ENCODE data around the gene CPNE7.
A peak's percentile ranks its signal among the peaks of the same experiment; 100 is the strongest.
"Not testable (repeated sequence)": the region's sequence is repeated elsewhere in the genome, so short reads cannot be mapped to it uniquely, and the experiment has no call there.

CPNE7 gene

GRCh38 chr16:89584768-89585549 lies 9.4 kb downstream of the CPNE7 start:
- no peak for DNase-seq

GRCh38 chr16:89586218-89586617 lies 10.7 kb downstream of the CPNE7 start:
- no peak for DNase-seq

DNA sequence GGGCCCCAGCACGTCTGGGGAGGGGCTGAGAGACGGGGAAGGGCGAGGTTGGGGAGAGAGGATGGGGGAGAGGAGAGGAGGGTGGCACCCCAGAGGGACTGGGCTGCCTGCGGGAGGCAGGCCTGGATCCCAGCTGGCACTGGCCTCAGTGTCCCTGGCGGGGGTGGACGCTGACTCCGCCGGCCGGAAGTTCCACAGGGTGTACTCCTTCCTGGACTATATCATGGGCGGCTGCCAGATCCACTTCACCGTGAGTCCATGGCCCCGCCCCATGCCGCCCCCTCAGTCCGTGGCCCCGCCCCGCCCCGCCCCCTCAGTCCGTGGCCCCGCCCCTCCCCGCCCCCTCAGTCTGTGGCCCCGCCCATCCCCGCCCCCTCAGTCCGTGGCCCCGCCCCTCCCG lies 11.3 kb downstream of the CPNE7 start:
- no peak for DNase-seq

DNA sequence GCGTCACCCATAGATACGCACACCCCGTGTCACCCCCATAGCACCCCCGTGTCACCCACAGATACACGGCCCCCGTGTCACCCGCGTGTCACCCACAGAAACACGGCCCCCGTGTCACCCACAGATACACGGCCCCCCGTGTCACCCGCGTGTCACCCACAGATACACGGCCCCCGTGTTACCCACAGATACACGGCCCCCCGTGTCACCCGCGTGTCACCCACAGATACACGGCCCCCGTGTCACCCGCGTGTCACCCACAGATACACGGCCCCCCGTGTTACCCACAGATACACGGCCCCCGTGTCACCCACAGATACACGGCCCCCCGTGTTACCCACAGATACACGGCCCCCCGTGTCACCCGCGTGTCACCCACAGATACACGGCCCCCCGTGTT lies 12.1 kb downstream of the CPNE7 start:
- DNase-seq: not testable (repeated sequence)

- no peak for DNase-seq
These were observed 13.0 kb downstream of the CPNE7 start for GRCh38 chr16:89588413-89589109.

- no peak for DNase-seq
These were observed 13.8 kb downstream of the CPNE7 start for GRCh38 chr16:89589241-89589926.

DNA sequence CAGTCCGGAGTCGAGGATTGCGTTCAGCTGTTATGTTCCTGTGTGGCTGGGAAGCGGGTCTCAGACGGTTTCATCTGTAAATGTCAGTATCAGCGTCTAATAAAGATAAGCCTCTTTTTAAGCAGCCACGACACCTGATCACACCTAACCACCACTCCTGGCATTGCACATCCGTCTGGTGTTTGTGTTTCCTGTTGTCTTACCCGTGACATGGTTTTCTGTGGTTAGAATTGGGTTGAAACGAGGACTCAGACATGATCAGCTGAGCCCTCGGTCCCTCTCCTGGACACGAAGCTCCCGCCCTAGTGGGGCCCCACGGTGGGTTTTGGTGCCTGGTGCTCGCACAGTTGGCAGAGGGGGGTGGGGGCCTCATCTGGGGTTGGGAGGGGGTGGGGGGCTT lies 18.3 kb downstream of the CPNE7 start:
- no peak for DNase-seq

- DNase-seq: no peak
These were observed 19.9 kb downstream of the CPNE7 start for GRCh38 chr16:89595330-89596060.

GRCh38 chr16:89596061-89596689 lies 20.6 kb downstream of the CPNE7 start:
- DNase-seq: no peak

DNA sequence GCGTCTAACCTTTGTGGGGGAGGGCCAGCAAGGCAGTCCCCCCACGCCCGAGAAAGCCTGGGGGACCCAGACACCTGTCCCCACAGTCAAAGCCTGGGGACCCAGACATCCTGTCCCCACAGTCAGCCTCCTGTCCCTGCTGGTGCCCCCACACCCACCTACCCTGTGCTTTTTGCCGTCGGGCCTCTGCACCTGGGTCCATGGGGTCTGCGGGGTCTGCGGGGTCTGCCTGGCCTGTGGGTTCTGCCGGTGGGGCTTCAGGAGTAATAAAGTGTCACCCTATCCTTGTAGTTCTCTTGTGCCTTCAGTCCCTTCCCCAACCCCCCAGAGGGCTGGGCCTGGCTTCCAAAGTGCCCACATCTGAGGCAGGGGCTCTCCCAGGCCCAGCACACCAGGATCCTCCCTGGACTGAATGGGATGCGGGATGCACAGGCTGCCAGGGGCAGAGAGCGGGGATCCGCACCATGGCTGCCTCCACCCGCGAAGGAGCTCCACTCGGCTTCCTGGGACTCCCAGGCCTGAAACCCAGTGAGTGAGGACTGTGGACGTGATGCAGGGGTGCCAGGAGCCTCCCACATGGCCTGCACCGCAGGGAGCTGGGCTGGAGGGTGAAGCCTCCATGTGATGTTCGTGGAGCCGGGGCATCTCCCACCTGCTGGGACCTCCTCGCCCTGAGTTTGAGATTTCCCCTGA lies 21.5 kb downstream of the CPNE7 start:
- no peak for DNase-seq

DNA sequence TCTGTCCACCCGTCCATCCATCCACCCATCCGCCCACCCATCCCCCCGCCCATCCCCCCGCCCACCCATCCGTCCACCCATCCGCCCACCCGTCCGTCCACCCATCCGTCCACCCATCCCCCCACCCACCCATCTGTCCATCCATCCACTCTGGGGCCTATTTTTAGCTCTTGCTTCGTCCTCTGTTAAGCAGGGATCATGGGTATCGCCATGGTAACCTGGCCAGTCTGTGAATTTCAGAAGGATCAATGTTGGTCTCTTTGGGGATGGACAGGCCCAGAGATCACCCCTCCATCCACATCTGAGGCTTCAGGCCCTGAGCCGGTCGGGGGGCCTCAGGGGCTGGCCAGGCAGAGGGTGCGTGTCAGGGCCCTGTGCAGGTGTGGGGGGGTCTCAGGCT lies 22.6 kb downstream of the CPNE7 start:
- peak; percentile 65 for DNase-seq

- peak; percentile 43 for DNase-seq
These were observed 23.9 kb downstream of the CPNE7 start for GRCh38 chr16:89599451-89599858.

DNA sequence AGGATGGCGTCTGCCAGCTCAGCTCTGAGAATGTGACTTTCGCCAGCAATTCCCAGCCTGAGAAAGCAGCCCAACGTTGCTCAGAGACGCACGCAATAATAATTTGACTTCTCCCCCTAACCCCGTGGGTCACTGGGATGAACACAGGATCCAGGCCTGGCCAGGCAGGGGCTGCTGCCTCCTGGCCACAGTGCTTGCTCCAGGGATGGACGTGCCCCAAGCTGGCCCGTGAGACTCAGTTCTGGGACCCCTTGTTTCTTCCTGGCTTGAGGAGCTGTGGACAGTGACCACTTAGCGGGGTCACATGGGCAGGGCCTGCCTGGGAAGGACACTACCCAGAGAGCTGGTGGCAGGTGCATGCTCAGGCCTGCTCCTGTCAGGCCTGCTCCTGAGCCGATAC lies 24.3 kb downstream of the CPNE7 start:
- no peak for DNase-seq

- DNase-seq: no peak
These were observed 24.9 kb downstream of the CPNE7 start for GRCh38 chr16:89600427-89600826.

DNA sequence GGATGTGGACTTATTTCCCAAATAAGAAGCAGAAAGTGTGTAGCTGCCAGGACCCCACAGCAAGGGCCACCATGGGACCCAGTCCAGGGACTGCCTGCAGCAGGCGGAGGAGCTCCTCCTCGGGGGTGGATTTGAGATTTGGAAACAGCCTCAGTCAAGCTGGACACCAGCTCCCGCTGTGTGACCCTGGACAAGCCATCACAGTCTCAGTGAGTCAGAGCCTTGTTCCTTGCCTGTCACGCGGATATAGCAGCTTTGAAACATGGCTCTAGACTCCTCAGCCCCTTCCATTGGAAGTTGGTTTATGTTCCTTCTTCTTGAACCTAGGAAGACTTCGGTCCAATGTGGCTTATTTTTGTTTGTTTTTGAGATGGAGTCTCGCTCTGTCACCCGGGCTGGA lies 25.4 kb downstream of the CPNE7 start:
- no peak for DNase-seq

DNA sequence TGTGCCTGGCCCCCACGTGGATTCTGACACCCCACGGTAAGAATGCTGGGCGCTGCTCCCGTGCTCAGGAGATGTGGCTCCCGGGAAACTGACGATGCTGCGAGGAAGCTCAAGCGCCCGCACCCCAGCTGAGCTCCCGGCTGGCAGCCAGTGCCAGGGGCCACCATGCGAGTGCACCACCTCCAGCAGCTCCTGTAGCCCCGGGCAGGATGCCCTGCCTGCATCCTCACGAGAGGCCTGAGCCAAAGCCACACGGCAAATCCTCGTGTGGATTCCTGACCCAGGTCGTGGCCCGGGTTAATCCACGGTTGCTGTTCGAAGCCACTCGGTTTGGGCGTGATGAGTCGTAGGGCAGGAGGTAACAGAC lies 26.3 kb downstream of the CPNE7 start:
- no peak for DNase-seq

GRCh38 chr16:89602273-89602951 lies 26.9 kb downstream of the CPNE7 start:
- DNase-seq: peak; percentile 58

DNA sequence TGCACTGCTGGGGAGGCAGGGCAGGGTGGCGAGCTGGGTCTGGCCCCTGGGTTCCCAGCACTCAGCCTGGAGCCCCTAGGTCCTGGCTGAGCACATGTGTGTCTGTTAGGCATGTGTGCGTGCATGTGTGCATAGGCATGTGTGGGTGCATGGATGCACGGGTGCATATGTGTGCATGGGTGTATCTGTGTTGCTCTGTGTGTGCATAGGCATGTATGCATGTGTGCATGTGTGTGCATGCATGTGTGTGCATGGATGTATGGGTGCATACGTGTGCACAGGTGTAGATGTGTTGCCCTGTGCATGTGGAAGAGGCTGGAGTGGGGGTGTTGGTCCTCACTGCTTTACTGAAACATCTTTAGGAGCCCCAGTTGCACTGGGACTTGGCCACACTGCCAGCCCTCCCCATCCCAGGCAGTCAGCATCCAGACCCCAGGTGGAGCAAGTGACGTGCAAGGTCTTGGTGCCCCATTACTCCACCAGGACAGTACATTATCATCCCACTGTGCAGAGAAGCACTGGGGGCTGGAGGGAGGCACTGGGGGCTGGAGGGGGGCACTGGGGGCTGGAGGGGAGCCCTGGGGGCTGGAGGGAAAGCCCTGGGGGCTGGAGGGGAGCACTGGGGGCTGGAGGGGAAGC lies 27.5 kb downstream of the CPNE7 start:
- DNase-seq: no peak

GRCh38 chr16:89604764-89605163 lies 29.2 kb downstream of the CPNE7 start:
- no peak for DNase-seq

DNA sequence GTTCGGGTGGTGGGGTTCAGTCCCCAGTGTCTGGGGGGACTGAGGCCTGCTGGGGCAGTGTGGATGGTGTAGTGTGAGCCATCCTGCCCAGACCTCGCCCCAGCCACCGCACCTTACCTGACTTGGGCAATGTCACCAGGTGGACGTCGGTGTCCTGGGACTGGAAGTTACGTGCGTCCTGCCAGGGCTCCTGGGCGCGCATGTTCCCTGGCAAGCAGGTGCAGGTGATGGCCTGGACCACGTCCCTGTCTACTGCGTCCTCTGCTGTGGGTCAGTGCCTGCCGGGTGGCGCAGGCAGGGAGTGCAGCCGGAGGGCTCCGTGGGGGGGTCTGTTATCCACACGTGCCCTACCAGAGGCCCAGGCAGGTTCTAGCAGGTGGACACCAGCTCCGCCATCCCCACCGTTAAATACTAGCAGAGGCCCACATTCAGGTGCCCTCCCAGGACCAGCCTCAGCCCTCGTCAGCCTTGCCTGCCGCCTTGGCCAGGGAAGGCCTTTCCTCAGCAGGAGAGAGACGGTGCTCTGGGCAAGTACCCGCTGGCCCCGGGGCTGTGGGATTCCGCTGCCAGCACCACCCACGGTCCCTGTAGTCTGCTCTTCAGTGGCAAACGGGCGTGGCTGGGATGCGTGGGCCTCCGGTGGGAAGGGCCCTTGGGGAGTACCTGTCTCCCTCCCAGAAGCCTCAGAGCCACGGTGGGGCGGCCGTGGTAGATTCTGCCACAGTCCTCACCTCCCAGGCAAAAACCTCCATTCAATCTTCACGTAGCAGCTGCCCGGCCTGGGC lies 29.8 kb downstream of the CPNE7 start:
- DNase-seq: no peak

Measured in hematopoietic multipotent progenitor cell treated with erythropoietin and hydrocortisone succinate and interleukin-3 and kit ligand, for 4 days (in vitro differentiated cells).